PC-9 (cell line): ENCODE measurements around the gene NKIRAS1.

Experiments used
- EZH2 ChIP-seq: fragments of 200-600 bp; sonication (generic); IDR thresholded peaks from 2 replicates; pipeline ENCODE4 v1.8.0; 2017; ENCODE audit warnings: antibody characterized with exemption, low read depth
- TF ChIP-seq, protein P1 (sequence below): fragments of 200-600 bp; sonication (generic); conservative IDR thresholded peaks from 2 replicates; pipeline ENCODE4 v1.6.1; 2017; ENCODE audit warnings: mixed run types, antibody characterized with exemption, mild to moderate bottlenecking, moderate library complexity

DNA sequence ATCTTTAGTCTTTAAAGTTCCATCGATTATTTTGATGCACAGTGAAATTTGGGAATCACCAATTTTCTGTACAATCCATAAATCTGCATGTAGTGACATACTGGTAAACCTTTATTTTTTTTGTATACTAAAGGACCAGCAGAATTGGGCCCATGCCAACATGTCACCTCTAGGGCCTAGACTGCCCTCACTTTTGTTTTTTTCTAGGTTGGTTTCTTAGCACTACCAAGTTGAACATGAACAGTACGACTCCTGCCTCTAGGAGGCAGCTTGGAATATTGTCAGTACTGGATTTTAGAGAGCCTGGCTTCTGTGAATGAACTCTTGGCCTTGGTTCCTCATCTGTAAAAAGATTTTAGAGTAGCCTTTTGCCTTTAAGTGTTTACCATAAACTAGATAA lies 32.3 kb downstream of the NKIRAS1 start:
- TF ChIP-seq, protein P1, sequence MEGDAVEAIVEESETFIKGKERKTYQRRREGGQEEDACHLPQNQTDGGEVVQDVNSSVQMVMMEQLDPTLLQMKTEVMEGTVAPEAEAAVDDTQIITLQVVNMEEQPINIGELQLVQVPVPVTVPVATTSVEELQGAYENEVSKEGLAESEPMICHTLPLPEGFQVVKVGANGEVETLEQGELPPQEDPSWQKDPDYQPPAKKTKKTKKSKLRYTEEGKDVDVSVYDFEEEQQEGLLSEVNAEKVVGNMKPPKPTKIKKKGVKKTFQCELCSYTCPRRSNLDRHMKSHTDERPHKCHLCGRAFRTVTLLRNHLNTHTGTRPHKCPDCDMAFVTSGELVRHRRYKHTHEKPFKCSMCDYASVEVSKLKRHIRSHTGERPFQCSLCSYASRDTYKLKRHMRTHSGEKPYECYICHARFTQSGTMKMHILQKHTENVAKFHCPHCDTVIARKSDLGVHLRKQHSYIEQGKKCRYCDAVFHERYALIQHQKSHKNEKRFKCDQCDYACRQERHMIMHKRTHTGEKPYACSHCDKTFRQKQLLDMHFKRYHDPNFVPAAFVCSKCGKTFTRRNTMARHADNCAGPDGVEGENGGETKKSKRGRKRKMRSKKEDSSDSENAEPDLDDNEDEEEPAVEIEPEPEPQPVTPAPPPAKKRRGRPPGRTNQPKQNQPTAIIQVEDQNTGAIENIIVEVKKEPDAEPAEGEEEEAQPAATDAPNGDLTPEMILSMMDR, result 0 out of 2 replicates have a peak, but pooled peaks have one; percentile 31
- no peak for TF ChIP-seq EZH2
